CD4-positive, alpha-beta T cell treated with Interleukin-1 beta for 1 hour (primary cell): Measurements from ENCODE around the gene PICK1.

Experiments used
- DNase-seq, 2 donors: peaks; one replicate each; pipeline ENCODE4 v3.0.0-alpha.2; 2020 to 2022

Gene PICK1

DNA sequence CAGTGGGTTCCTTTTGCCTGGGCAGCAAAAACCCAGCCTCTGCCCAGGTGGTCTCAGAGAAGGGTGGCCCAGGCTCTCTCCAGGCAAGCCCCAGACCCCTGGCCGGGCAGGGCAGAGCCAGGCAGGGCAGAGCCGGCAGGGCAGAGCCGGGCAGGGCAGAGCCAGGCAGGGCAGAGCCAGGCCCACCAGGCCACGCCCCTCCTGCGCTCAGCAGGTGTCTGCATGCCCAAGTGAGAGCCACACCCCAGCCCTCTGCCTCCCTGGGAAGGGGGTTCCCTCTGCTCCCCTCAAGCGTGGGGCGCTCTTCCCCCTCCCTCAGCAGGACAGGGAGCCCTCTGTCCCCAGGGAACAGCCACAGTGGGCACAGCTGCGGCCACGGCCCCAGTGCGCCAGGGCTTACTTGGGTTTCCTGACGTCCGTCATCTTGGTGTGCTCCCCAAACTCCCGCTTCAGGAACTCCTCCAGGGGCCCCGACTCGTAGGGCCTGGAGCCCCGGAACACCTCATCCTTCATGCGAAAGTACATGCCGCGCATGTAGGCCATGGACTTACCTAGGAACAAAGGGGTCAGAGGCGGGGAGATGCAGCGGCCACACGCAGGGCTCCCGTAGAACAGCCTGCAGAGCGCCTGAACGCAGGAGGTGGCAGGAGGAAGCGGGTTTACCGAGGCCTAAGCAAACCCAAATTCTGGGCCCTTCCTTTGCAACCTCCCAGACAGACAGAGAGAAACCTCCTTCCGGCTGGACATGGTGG lies 63.3 kb downstream of the PICK1 start:
- DNase-seq = no peak

DNA sequence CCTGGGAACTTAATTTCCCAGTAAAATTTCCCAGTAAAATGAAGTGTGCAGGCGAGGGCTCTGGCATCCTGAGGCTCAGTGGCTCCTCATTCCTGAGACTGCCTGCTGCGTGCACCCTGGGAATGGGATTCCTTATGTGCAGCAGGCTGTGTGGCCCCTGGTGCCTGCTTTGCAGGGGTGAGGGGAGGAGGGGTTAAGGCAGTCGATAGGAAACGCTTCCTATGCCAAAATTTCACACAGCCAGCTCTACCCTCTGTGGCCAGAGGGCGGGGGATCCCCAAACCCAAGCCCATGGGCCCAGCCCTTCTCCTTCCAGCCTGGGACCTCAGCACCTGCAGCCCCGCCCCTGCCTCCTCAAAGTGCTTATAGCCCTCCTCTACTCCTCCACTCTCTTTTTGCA lies 65.4 kb downstream of the PICK1 start:
- no peak for DNase-seq

DNA sequence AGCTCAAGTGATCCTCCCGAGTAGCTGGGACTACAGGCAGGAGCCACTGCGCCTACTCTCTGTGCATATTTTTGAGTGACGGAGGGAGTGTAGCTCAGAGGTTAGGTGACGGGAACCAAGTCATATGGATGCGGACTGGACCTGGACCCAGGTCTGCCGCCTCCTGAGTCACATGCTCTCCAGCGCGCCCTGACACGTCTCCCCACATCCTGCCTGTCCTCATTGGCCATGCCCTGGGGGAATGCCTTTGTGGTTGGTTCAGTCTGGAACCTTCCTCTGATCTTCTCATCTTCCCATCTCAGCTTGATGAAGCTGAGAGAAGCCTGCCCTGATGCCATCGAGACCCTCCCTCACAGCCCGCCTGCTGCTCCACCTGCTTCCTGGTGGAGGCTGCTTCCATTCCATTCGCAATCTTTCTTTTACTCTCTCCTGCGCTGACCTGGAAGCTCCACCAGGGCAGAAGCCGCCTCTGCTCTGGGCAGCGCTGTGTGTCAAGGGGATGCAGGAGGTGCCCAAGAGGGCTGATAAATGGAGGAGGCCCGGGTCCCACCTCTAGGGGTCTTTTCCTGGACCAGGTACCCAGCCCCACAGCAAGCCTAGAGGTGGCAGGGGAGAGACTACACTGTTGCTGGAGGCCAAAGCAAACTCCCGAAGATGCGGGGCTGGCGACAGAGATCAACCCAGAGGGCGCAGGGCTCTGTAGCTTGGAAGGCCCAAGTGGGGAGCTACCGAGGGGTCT lies 67.2 kb downstream of the PICK1 start:
- DNase-seq = no peak

DNA sequence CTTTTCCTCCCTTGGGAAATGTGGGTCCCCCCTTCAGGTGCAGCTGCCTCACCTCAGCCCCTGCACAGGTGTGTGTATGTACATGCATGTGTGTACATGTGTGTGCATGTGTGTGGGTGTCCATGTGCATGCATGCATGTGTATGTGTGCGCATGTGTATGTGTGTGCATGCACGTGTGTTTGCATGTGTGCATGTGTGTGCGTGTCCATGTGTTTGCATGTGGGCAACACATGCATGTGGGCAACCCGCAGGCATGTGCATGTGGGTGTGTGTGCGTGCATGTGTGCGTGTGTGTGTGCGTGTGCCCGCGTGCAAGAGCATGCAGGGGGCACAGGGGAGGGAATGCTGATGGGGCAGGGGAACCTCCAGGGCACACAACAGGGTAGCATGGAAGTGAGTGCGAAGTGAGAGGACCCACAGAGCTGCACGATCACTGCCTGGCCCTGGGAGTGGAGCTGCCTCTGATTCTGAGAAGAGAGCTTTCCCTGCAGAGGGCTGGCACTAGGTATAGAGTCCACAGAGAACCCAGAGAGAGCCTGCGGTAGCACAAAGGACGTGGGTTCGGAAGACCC lies 67.9 kb downstream of the PICK1 start:
- no peak for DNase-seq
